GM20431 (cell line): Measurements from ENCODE around the gene CCNK.

Experiments used
- in situ Hi-C: fragments of 300-500 bp; cut with MseI, MboI; formaldehyde crosslinking; loops from one replicate; pipeline ENCODE4 v1.15.0; 2020; ENCODE audit warnings: low sequenced_read_pairs; ENCODE audit not compliant: unreplicated experiment

Gene CCNK

GRCh38 chr14:99517643-99518381 is 36.6 kb downstream of the CCNK start:
- in situ Hi-C loops: loop anchor here (10.0 kb wide), 1 partner anchor 117 kb away; no protein-coding TSS in a partner anchor

DNA sequence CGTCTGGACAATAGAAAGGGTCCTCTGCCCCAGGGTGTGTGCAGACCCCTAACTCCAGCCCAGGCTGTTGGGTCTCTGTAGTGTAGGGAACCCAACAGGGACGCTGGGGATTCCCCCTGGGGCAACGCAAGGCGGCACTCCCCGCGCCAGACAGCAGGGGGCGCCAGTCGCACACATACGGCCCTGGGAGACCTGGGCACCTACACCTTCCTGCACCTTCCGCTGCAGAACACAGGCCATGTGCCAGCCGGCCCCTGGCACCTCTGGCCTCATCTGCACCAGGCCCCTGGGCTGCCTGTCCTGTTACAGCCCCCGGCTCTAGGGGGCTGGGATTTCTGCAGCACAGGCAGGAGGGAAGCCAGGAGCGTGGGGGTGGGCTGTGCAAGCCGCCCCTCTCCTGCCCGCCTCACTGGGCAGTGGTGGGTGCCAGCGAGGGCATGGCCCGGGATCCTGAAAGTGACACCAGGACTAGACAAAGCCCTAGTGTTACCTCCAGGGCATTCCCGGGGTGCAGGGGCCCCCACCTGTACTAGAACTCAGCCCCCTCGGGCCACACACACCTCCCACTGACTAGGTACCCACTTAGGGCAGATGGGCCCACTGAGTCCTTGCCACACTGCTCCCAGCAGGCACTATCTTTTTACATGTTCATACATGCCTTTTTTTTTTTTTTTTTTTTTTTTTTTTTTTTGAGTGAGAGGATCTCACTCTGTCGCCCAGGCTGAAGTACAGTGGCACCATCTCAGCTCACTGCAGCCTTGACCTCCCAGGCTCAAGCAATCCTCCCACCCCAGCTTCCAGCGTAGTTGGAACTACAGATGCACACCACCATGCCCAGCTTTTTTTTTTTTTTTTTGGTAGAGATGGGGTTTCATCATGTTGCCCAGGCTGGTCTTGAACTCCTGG is 37.5 kb downstream of the CCNK start:
- in situ Hi-C loops: loop anchor here (10.0 kb wide), 1 partner anchor 116 kb away; no protein-coding TSS in a partner anchor

DNA sequence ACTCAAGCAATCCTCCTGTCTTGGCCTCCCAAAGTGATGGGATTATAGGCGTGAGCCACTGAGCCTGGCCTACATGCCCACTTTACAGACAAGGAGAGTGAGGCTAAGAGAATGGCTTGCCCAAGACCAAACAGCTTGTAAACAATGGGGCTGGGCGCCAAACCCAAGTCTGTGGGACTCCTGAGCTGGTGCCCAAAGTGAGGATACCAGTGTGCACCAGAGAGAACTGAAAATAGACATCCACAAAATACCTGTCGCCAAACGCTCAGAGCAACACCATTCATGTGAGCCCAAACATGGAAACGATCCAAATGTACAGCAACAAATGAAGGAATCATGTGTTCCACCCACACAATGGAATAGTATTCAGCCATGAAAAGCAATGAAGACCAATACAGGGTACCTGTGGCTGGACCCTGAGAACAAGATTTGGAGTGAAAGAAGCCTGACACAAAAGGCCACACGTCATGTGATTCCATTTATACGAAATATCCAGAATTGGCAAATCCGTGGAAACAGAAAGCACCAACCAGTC is 38.2 kb downstream of the CCNK start:
- in situ Hi-C loops: loop anchor here (10.0 kb wide), 1 partner anchor 115 kb away; no protein-coding TSS in a partner anchor

DNA sequence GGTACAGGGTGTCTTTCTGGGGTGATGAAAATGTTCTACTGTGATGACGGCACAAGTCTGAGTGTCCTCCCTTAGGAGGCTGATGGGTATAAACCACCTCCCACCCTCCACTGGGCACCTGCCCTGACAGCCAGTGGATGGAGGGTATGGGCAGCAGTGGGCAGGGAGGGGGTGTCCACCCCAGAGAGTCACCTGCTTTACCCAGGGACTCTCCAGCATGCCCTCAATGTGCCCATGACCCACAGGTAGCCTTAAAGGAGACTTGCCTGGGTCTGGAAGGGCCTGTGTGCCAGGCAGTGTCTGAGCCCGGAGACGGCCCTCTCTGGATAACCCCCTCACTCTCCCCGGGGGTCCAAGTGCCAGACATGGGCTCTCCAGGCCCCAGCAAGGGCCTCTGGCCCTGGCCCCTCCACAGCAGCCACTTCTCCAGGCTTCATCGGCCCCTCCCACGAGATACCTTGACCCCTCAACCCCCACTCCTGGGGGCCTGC is 38.8 kb downstream of the CCNK start:
- in situ Hi-C loops: loop anchor here (10.0 kb wide), 1 partner anchor 115 kb away; no protein-coding TSS in a partner anchor

- in situ Hi-C loops: no loop called here
Measured at GRCh38 chr14:99520571-99521081, 39.4 kb downstream of the CCNK start.

GRCh38 chr14:99521176-99522024 is 40.2 kb downstream of the CCNK start:
- in situ Hi-C loops: no loop called here

GRCh38 chr14:99522025-99522401 is 40.8 kb downstream of the CCNK start:
- in situ Hi-C loops: no loop called here

GRCh38 chr14:99522457-99522891 is 41.3 kb downstream of the CCNK start:
- in situ Hi-C loops: no loop called here

GRCh38 chr14:99522934-99523703 is 41.9 kb downstream of the CCNK start:
- in situ Hi-C loops: no loop called here

DNA sequence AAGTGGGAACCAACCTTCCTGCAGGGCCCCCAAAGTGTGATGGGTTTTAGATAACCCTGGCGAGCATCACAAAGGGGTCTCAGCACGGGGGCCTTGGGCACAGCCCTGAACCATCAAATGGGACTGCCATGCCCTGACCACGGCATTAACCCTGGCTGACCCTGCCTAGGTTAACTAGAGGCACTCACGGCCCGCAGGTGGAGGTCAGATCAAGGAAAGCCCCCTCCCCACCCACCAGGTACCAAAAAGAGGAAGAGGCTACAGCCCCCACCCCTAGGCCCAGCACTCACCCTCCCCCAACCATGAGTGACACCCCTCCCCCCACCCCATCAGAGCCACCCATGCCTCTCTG is 42.5 kb downstream of the CCNK start:
- in situ Hi-C loops: no loop called here

DNA sequence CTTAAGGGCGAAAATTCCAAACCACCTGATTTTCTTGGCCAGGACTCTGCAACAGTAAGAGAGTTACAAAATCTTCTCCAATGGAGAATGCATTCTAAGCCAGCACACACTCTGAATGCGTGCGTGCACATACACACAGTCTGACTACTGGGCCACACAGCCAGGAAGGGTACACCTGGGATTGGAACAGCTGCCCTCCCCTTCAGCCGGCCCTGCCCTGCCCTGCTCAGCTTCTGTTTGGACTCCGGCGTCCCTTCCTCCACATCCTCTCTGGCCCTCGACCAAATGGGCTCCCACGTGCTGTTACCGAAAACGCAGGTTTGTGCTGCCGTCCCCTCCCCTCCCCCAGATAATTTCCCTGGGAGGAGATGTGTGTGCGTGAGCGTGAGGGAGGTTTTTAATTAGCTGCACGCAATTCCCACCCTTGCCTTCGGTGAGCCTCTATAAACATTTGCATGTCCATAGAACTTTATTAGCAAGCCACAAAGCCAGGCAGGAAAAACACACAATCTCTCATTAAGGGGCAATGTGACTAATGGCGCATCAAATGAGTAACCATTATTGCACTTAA is 43.0 kb downstream of the CCNK start:
- in situ Hi-C loops: no loop called here

GRCh38 chr14:99524804-99525698 is 43.8 kb downstream of the CCNK start:
- in situ Hi-C loops: loop anchor here (25.0 kb wide), 1 partner anchor 362 kb away; no protein-coding TSS in a partner anchor

- in situ Hi-C loops: loop anchor here (25.0 kb wide), 1 partner anchor 362 kb away; no protein-coding TSS in a partner anchor
Measured at GRCh38 chr14:99525699-99526080, 44.5 kb downstream of the CCNK start.

DNA sequence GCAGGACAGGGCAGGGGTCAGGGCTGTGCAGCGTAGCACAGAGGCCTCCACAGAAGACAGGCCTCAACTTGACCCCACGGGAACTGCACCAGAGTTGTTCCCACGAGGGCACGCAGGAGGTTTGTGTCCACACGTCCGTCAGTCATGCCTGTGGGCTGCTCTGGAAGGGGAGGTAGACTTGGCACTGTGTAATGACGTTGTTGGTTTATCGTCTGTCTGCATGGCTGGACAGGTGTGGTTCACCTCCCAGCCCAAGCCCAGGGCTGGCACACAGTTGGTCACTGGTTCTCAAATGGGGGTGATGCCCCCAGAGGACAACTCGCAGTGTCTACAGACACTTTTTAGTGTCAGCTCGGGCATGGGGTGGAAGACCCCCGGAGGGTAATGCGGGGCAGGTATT is 45.8 kb downstream of the CCNK start:
- in situ Hi-C loops: loop anchor here (25.0 kb wide), 1 partner anchor 360 kb away; no protein-coding TSS in a partner anchor

DNA sequence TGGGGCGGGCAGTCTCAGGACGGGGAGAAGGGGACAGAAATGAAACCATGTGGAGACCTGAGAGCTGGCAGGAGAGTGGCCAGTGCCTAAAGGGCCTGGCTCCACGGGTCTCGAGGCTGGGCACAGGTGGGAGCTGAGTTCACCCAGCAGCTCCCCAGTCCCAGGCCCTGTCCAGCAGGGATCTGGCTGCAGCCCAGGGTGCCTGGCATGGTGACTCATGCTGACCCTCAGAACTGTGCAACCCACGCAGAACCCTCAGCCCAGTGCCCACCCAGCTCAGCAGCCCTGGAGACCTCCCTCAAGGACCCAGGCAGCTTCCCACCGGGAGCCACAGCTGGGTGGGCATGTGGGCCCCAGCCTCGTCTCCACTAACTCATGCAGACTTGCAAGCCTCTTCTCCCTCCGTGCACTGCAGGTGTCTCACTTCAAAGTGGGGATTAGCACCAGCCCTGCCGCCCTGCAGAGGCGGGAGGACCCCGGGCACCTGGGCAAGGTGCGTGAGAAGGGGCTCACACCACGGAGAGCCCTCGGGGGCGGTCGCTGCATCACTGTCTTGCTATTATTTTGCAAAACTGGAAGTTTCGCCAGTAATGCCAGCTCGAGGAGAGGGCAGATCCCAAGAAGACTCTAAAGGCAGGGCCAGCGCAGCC is 46.3 kb downstream of the CCNK start:
- in situ Hi-C loops: loop anchor here (25.0 kb wide), 1 partner anchor 360 kb away; no protein-coding TSS in a partner anchor

DNA sequence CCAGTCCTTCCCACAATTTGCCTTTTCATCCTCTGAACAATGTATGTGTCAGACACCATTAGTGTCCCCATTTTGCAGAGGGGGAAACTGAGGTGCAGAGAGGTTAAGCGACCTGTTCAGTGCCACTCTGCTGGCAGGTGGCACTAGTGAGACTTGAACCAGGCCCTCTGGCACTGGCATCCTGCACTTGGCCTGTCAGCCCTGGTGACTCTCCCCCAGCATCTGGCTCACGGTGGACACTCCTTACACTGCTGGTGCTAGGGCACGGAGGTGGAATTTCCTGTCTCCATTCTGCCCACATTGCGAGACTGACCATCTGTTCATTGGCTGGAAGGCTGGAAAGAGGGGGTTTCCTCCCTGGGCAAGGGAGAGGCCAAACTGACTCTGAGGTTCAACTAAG is 48.7 kb downstream of the CCNK start:
- in situ Hi-C loops: loop anchor here (10.0 to 25.0 kb wide), 2 partner anchors 95 to 357 kb away; no protein-coding TSS in a partner anchor
